GM21528 (cell line): ENCODE results near the gene KAZN.

Experiments used
- ATAC-seq: cut with Tn5 transposase; IDR thresholded peaks from one replicate; pipeline ENCODE4 v1.9.1; 2021; ENCODE audit warnings: mild to moderate bottlenecking, moderate library complexity; ENCODE audit not compliant: unreplicated experiment, low FRiP score

The KAZN gene

GRCh38 chr1:14945132-14946010 is 346.9 kb downstream of the KAZN start:
- no peak for ATAC-seq

DNA sequence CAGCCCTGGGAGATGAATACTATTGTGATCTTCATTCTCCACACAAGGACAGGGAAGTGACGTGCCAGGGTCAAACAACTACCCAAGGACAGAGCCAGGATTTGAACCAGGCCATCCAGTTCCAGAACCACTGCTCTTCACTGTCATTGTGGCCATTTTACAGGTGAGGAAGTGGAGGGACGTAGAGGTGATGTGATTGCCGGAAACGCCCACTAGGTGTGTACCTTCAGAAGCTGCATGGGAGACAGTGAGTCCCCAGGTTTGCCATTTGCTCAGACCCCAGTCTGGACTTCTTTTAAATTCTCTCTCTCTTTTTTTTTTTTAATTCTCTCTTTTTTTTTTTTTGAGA is 347.5 kb downstream of the KAZN start:
- no peak for ATAC-seq

DNA sequence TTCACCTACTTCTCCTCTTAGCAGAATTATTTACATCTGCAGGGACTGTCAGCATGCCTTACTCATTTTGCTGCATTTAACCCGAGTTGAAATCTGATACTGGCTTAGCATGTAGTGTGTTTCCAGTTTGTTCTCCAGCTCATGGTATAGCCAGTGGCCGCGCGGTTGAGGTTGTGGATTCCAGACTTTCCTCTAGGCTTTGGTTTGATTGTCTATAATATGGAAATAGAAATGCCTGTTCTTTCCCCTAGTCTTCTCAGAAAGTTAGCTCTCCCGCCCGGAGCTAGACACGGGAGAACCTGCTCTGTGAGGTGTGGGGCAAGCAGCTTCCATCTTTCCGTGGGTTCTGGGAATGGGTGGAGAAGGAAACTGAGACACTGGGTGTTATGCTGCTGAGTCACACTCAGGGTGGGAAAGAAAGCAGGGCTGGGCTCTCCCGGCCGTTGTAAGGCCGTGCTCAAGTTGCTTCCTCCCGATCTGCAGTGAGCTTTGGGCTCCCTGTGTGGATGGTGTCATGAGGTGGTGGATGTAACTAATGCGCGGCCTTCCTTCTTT is 348.3 kb downstream of the KAZN start:
- no peak for ATAC-seq

DNA sequence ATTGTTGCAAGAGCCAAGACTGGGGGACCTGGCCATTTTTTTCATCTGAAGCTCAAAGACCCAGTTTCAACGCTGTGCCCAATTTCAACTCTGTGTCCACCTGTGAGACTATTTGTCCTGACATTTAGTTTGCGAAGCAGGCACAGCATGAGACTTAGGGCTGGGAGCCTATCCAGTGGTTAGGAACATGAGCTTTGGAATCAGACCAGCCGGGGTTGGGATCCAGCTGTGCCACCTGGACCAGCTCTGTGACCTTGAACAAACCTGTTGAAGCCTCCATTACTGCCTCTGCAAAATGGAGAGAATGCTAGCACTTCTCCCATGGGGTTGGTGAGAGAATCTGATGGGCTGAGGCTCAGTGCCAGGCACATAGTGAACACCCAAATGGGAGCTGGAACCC is 348.9 kb downstream of the KAZN start:
- ATAC-seq: no peak

GRCh38 chr1:14948112-14948652 is 349.7 kb downstream of the KAZN start:
- ATAC-seq: no peak

DNA sequence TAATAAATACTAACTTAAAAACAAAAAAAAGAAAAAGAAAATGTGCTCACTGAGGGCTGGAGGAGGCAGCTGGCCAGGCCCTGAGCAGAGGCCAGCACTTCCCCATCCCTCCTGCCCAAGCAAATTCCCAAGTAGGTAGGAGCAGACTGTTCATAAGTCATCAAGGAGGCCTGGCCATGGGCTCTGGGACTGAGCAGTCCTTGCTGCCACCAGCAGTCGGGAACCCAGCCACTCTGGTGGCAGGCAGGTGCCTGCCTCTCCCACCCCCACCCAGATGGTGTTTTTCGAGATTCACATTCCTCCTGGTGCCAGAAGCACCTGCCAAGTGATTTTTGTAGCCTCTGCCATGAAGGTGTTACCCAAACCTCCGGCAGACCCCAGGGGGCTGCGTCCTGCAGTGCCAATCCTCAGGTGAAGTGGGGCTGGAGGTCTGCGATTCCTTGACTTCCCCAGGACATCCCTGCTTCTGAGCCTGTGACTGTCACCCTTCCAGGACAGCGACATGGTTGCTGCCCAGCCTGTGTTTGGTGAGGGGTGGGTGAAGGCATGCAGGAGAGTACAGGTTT is 350.9 kb downstream of the KAZN start:
- no peak for ATAC-seq

GRCh38 chr1:14949836-14950713 is 351.6 kb downstream of the KAZN start:
- no peak for ATAC-seq

GRCh38 chr1:14951766-14952165 is 353.3 kb downstream of the KAZN start:
- ATAC-seq: no peak

DNA sequence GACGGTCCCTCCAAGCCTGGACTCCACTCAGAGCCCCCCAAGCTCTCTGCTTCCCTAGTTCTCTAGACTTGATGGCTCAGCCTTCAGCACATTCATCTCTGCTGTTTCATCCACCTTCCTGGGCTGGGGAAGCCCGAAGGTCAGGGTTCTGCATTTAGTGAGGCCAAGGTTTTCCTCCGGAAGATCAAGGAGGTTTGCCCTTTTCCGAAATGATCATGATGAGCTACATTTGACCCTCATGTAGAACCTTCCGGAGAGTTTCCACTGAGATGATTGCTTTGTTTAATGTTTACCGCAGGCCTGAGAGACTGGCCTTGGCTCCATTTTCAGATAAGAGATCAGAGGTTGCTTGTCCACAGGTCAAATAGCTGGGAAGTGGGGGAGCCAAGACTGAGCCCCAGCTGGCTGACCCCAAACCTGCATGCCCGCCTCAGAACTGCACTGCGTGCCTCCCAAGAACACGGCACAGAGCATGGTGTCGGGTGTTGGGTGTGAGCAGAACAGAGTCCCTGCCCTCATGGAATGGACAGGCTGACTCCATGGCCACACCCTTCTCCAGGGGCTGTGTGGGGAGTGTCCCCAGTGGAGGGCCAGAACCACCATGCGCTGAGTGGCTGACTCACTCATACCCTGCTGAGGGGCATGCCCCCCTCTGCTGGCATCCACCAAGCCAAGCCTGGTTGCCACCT is 354.3 kb downstream of the KAZN start:
- ATAC-seq: no peak

DNA sequence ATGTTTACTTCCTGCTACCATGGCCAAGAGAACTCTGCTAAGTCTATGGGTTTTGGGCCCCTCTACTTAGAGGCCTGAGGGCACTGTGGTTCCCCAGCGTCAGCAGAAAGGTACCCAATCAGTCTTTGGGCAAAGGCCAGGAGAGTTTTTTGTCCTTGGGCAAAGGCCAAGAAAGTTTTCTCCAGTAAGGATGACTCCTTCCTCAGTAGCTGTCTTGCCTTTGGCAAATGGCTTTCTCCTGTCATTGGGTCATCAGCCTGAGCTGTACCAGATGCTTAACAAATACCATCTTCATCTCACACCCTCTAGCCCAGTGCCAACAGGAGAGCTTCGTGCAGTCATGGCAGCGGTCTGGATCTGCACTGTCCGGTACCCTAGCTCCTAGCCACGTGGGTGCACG is 355.7 kb downstream of the KAZN start:
- no peak for ATAC-seq

GRCh38 chr1:14954930-14955329 is 356.4 kb downstream of the KAZN start:
- no peak for ATAC-seq

DNA sequence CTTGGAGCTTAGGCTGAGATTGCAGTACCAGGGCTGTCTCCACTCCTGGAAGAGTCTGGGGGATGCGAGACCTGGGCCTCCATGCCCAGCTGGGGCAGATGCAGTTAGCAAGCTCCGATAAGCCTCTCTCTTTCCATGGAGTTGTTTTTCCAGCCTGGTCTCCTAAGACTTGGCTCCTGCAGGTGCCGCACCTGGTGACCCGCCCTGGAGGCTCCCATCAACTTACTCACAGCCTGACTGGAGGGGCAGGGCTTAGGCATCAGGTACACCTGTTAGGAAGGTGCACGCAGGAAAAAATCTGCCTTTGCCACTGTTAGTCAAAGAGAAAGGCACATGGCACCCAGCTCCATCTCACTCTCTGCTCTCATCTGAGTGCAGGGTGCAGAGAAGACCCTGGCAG is 356.9 kb downstream of the KAZN start:
- ATAC-seq: no peak

DNA sequence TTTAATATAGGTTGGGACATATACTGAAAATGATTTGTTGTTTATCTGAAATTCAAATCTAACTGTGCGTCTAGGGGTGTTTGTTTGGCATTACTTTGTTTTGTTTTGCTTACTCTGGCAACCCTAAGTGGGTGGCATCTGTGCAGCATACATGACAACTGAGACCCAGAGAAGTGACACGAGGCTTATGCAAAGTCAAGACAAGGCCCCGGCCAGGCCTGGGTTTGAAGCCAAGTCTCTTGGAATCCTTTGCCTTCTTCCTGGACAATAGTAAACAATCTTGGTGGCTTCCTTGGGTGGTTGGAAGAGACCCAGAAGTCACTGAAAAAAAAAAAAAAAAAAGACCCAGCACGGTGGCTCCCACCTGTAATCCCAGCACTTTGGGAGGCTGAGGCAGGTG is 357.5 kb downstream of the KAZN start:
- no peak for ATAC-seq

DNA sequence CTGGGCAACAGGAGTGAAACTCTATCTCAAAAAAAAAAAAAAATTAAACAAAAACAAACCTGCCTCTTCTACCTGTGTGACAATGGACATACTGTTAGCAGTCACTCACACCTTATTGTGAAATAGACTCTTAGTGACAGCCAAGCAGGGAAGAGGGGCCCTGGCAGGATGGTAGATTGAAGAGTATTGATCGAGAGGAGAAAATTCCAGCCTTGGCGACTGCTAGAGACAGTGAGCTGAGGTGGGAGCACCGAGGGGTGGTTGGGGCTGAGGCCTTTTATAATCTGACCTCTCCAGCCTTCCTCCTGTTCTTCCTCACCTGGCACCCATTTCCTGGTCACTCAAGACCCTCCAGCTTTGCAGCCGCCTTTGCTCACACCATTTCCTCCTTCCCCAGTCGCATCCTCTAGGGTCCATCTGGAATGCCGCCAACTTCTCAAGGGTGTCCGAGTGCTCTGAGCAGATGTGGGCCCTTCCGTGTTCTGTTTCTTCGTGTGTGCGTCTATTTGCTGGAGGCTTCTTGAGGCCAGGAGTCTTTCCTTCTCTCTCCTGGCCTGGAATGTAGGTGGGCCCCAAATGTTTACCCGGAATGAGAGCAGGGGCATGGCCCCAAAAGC is 358.2 kb downstream of the KAZN start:
- ATAC-seq: no peak

DNA sequence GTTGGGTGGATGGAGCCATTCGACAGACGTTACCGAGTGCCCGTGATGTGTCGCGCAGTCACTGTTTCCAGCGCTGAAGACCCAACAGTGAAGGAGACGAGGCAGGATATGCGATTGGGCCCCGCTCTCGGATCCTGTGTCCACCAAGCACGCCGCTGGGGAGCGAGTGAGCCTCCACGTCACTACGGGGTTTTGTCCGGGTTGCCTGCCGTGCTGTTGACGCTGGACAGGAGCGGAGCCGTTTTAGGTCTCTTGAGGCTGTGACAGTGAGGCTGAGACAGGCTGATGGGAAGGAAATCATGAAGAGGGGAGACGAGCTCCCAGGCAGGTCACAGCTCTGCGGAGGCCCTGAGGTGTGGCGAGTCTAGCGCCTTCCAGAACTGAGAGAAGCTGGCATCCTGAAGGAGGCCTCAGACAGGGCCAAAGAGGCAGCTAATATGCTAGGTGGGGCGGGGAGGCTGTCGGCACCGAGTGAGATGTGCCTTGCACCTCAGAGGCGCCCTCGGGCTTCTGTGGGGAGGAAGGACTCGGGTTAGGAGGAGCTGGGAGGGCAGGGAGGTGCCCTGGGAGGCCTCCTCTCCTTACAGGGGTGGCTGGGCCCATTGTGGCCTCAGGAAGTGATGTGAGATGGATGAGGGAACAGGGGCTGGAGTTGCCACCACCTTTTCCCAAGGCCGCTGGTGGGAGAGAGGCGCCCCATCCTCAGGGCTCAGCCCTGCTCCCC is 359.1 kb downstream of the KAZN start:
- ATAC-seq: no peak

DNA sequence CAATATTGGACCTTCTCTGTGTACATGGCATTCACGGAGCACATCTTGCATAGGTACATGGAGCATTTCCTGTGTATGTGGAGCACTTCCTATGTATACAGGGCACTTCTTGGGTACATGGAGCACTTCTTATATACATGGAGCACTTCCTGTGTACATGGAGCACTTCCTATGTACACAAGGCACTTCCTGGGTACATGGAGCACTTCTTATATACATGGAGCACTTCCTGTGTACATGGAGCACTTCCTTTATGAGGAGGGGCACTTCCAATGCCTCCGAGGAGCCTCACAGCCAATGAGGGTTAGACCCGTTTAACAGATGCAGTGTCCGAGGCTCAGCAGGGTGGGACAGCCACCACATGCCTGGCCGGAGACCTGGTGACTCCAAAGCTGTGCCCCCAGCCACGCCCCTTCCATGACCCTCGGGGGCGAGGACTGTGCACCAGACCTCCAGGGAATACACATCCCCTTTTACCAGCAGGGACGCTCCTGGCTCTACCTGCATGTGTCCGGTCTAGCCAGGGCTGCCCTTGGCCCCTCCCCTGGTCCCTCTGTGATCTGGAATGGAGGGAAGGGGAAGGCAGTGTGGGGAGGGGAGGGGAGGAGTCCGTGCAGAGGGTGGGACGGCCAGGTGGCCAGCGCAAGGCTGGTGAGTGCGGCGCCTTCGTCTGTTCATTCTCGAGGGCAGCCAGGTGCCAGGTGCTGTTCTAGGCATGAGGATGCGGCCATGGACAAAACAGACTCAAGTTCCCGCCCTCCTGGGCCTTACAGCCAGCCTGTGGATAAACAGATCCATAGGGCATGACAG is 360.0 kb downstream of the KAZN start:
- no peak for ATAC-seq

- ATAC-seq: no peak
Observed at GRCh38 chr1:14959059-14959694, 360.7 kb downstream of the KAZN start.
